Measurements from ENCODE around the gene RBM4.

RBM4 gene

GRCh38 chr11:66609721-66610617, 28.5 kb upstream of the RBM4 start:
- H3K27ac ChIP-seq: no peak overlapping the region
- no peak for TF ChIP-seq ZFX (IDR thresholded peaks at IDR 0.05; ENCODE audit: borderline replicate concordance)
- no peak for TF ChIP-seq CTCF (IDR thresholded peaks at IDR 0.05)

GRCh38 chr11:66612458-66612857, 26.0 kb upstream of the RBM4 start:
- TF ChIP-seq ZFX (IDR thresholded peaks at IDR 0.05; ENCODE audit: borderline replicate concordance): no peak
- no peak for TF ChIP-seq CTCF (IDR thresholded peaks at IDR 0.05)
- no peak overlapping the region for H3K27ac ChIP-seq

GRCh38 chr11:66614073-66614472, 24.4 kb upstream of the RBM4 start:
- no peak overlapping the region for H3K27ac ChIP-seq
- TF ChIP-seq ZFX (IDR thresholded peaks at IDR 0.05; ENCODE audit: borderline replicate concordance) (no peak), CTCF (IDR thresholded peaks at IDR 0.05) (no peak)

GRCh38 chr11:66616379-66617154, 21.9 kb upstream of the RBM4 start, which contains the start of gene RBM14:
Gene RBM14 (plus strand): TSS chr11:66616630. CDS start chr11:66616721, 91 bp downstream.
- H3K27ac ChIP-seq: peak within 1 kb of the TSS; percentile 97
- TF ChIP-seq ZFX (IDR thresholded peaks at IDR 0.05; ENCODE audit: borderline replicate concordance) (no peak), CTCF (IDR thresholded peaks at IDR 0.05) (no peak)

- H3K27ac ChIP-seq: peak overlapping the region; percentile 97
- no peak for TF ChIP-seq ZFX (IDR thresholded peaks at IDR 0.05; ENCODE audit: borderline replicate concordance)
These were observed 21.2 kb upstream of the RBM4 start for GRCh38 chr11:66617155-66617834.

- peak overlapping the region; percentile 97 for H3K27ac ChIP-seq
- TF ChIP-seq ZFX (IDR thresholded peaks at IDR 0.05; ENCODE audit: borderline replicate concordance) (no peak), CTCF (IDR thresholded peaks at IDR 0.05) (no peak)
These were observed 19.4 kb upstream of the RBM4 start for GRCh38 chr11:66619080-66619554.

- no peak overlapping the region for H3K27ac ChIP-seq
- TF ChIP-seq CTCF (IDR thresholded peaks at IDR 0.05) (no peak), ZFX (IDR thresholded peaks at IDR 0.05; ENCODE audit: borderline replicate concordance) (no peak)
These were observed 14.1 kb upstream of the RBM4 start for GRCh38 chr11:66624450-66624849.

Measured in 22Rv1 (cell line).